ENCODE results near the gene ARL3. TPM values are rescaled to one million over a fixed set of nuclear protein-coding genes. Genes with fewer than 3 reads are reported as not detected.
A peak's percentile ranks its signal among the peaks of the same experiment; 100 is the strongest.

Gene ARL3
- total and polyA plus RNA-seq, 2 of the 4 experiments (the other 2 are of a cell fraction), result 5.0 to 14.3 TPM

DNA sequence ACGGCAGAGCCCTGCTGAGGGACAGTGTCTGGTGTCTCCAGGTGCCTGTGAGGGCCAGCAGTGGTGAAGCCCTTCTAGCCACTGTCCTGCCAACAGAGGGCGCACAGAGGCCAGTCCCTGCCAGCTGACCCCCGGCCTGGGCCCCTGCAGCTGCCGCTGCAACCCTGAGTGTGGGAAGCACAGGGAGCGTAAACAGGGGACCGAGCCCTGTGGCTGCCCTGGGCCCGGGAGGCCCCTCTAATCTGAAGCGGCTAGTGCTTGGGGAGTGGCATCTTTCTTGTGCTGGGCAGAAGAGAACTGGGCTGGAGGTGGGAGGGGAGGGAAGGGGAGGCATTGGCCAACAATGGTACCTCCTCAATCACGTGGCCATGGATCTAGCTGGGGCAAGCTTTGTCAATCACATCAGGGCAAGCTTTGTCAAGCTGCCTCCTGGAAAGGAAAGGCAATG is 35.3 kb downstream of the ARL3 start:
- ChIA-PET POLR2A (ENCODE audit: unreplicated experiment) (no interaction called here), CTCF (interaction anchor here (0.5 to 2.9 kb wide), 11 partner anchors 9 to 52 kb away, joined by 3 to 14 read pairs (median 4); partner anchors contain the start of genes ARL3 and SFXN2)
- peak overlapping the region in 1 of 2 experiments; percentile 27; a peak in 1 of 4 replicates for H4K8ac ChIP-seq (ENCODE audit: low read depth in 2 of 2, low read length in 2 of 2)
- peaks cover 9 to 42% of the 10 kb centered on the region in 2 experiments; a peak in 3 of 4 replicates for H3K79me1 ChIP-seq (ENCODE audit: low read depth in 1 of 2, low read length in 2 of 2)
- no peak overlapping the region for H2BK5ac ChIP-seq (ENCODE audit: low read depth, low read length, poor library complexity, severe bottlenecking)
- H3K27ac ChIP-seq (ENCODE audit: insufficient read depth, low read length), result peak overlapping the region; percentile 15
- H2AFZ ChIP-seq (replicated peaks; ENCODE audit: low read length, poor library complexity), result peak overlapping the region; percentile 85
- H3K27me3 ChIP-seq (ENCODE audit: control insufficient read depth, insufficient read depth, low read length), result no peaks in the 10 kb centered on the region
- H3K4me2 ChIP-seq (ENCODE audit: low read depth, low read length), result peak overlapping the region; percentile 41
- H2AK9ac ChIP-seq (replicated peaks; ENCODE audit: low read depth, low read length, poor library complexity), result peak overlapping the region; percentile 47
- H3K4me3 ChIP-seq (ENCODE audit: insufficient read depth, low read depth, low read length), result no peak overlapping the region
- 0 out of 2 replicates have a peak overlapping the region, but pooled peaks have one; percentile 44 for H4K5ac ChIP-seq (ENCODE audit: low read depth, low read length)
- peak overlapping the region; percentile 81; the same call in 1 of the 3 replicates for H2BK15ac ChIP-seq (ENCODE audit: low read depth, low read length)
- H2AK5ac ChIP-seq (ENCODE audit: low read depth, low read length), result peak overlapping the region; percentile 87
- peak overlapping the region; percentile 31; the same call in 1 of the 2 replicates for H3K23ac ChIP-seq (ENCODE audit: low read depth, low read length)
- H3K36me3 ChIP-seq (ENCODE audit: control insufficient read depth, insufficient read depth, low read length), result peaks cover 9% of the 10 kb centered on the region; the same call in 1 of the 2 replicates
- H2BK20ac ChIP-seq (ENCODE audit: low read depth, low read length), result 0 out of 2 replicates have a peak overlapping the region, but pooled peaks have one; percentile 75
- H3K9me1 ChIP-seq (ENCODE audit: insufficient read depth, low read length), result peaks cover 23% of the 10 kb centered on the region
- no peak overlapping the region for H3K56ac ChIP-seq (ENCODE audit: extremely low read depth, insufficient read depth, low read length)
- no peak overlapping the region for H3K9ac ChIP-seq (ENCODE audit: low read depth, low read length)
- H2BK120ac ChIP-seq (ENCODE audit: low read depth, low read length), result peak overlapping the region; percentile 34; the same call in 1 of the 2 replicates
- 11% methylated on average over 5 of the region's 9 CpGs; no CpG with 5 or more reads in 1 of the 2 experiments for WGBS, 2 experiments (ENCODE audit: extremely low coverage in 2 of 2, insufficient read length in 1 of 2)
- intact Hi-C loops (cut with micrococcal nuclease), result loop anchor here (2.0 kb wide), 1 partner anchor 34 kb away; no protein-coding TSS in a partner anchor
- H3K18ac ChIP-seq (ENCODE audit: low read depth, low read length), result peak overlapping the region; percentile 13
- peaks cover 44% of the 10 kb centered on the region for H3K4me1 ChIP-seq (ENCODE audit: control insufficient read depth, insufficient read depth, low read length)
- in situ Hi-C loops (cut with MboI; ENCODE audit: low sequenced_read_pairs), result no loop called here
- dilution Hi-C loops (cut with HindIII; ENCODE audit: low sequenced_read_pairs, unreplicated experiment), result no loop called here
- H3K4ac ChIP-seq (ENCODE audit: low read depth, low read length), result peak overlapping the region; percentile 77
- H4K20me1 ChIP-seq (ENCODE audit: insufficient read depth, low read length), result no peaks in the 10 kb centered on the region
- H3K14ac ChIP-seq (replicated peaks; ENCODE audit: low read depth, low read length), result peak overlapping the region; percentile 30
- ATAC-seq (ENCODE audit: low read depth) (peak; percentile 40), DNase-seq (peak; percentile 52)
- no peaks in the 10 kb centered on the region for H3K9me3 ChIP-seq (ENCODE audit: control insufficient read depth, insufficient read depth, low read length)
- BruUV-seq (replicated peaks), result no TSS peak
- H4K91ac ChIP-seq (ENCODE audit: insufficient read depth, low read depth, low read length), result peak overlapping the region; percentile 20
- TF ChIP-seq, protein P1, sequence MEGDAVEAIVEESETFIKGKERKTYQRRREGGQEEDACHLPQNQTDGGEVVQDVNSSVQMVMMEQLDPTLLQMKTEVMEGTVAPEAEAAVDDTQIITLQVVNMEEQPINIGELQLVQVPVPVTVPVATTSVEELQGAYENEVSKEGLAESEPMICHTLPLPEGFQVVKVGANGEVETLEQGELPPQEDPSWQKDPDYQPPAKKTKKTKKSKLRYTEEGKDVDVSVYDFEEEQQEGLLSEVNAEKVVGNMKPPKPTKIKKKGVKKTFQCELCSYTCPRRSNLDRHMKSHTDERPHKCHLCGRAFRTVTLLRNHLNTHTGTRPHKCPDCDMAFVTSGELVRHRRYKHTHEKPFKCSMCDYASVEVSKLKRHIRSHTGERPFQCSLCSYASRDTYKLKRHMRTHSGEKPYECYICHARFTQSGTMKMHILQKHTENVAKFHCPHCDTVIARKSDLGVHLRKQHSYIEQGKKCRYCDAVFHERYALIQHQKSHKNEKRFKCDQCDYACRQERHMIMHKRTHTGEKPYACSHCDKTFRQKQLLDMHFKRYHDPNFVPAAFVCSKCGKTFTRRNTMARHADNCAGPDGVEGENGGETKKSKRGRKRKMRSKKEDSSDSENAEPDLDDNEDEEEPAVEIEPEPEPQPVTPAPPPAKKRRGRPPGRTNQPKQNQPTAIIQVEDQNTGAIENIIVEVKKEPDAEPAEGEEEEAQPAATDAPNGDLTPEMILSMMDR (conservative IDR thresholded peaks at IDR 0.05; ENCODE audit: low read depth, low read length), result peak; percentile 76
- TF ChIP-seq RAD21 (IDR thresholded peaks at IDR 0.05; ENCODE audit: low read length) (peak; percentile 70), NFE2L2 (IDR thresholded peaks at IDR 0.05; ENCODE audit: low read depth, low read length) (no peak), CHD1 (IDR thresholded peaks at IDR 0.05; ENCODE audit: low read depth, low read length) (no peak), RFX5 (IDR thresholded peaks at IDR 0.05; ENCODE audit: low read depth, low read length) (no peak), BHLHE40 (IDR thresholded peaks at IDR 0.05; ENCODE audit: low read depth, low read length) (0 out of 2 replicates have a peak, but pooled peaks have one; percentile 10), MXI1 (IDR thresholded peaks at IDR 0.05; ENCODE audit: borderline replicate concordance, low read depth, low read length) (no peak), RCOR1 (IDR thresholded peaks at IDR 0.05; ENCODE audit: insufficient replicate concordance, low read length) (no peak), CEBPB (IDR thresholded peaks at IDR 0.05; ENCODE audit: low read depth, low read length) (0 out of 2 replicates have a peak, but pooled peaks have one; percentile 1), POLR2A (IDR thresholded peaks at IDR 0.05; ENCODE audit: low read depth, low read length) (no peak), SMC3 (IDR thresholded peaks at IDR 0.05; ENCODE audit: low read depth, low read length) (peak; percentile 72), FOS (IDR thresholded peaks at IDR 0.05; ENCODE audit: low read depth, low read length) (no peak), MAZ (IDR thresholded peaks at IDR 0.05; ENCODE audit: borderline replicate concordance, low read depth, low read length) (peak; percentile 64; the same call in 1 of the 2 replicates)
- TF ChIP-seq, protein P2, sequence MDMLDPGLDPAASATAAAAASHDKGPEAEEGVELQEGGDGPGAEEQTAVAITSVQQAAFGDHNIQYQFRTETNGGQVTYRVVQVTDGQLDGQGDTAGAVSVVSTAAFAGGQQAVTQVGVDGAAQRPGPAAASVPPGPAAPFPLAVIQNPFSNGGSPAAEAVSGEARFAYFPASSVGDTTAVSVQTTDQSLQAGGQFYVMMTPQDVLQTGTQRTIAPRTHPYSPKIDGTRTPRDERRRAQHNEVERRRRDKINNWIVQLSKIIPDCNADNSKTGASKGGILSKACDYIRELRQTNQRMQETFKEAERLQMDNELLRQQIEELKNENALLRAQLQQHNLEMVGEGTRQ (IDR thresholded peaks at IDR 0.05; ENCODE audit: low read depth, low read length), result no peak; the same call in 1 of the 2 replicates
- TF ChIP-seq, protein P3, sequence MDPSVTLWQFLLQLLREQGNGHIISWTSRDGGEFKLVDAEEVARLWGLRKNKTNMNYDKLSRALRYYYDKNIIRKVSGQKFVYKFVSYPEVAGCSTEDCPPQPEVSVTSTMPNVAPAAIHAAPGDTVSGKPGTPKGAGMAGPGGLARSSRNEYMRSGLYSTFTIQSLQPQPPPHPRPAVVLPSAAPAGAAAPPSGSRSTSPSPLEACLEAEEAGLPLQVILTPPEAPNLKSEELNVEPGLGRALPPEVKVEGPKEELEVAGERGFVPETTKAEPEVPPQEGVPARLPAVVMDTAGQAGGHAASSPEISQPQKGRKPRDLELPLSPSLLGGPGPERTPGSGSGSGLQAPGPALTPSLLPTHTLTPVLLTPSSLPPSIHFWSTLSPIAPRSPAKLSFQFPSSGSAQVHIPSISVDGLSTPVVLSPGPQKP (IDR thresholded peaks at IDR 0.05; ENCODE audit: borderline replicate concordance, low read depth, low read length), result no peak

Measured in IMR-90 (cell line).